ENCODE measurements around the gene ARRDC2.

Gene ARRDC2

DNA sequence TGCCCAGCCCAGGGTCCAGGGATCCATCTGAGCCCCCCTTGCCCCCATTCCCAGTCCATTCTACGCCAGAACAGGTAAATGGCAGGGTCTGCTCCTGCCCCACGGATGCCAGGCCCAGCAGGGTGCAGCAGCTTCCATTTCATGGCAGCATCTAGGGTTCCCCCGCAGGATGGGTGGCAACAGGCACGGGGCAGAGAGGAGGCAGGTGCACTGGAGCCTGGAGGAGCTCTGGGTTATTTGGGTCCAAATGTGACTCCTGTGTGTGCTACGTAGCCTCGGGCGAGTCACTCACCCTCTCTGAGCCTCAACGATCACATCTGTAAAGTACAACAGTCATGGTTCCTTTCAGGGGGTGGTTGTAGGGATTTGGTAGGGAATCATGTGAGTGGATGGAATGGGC is 51.3 kb downstream of the ARRDC2 start:
- no peak for TF ChIP-seq NFIC (IDR thresholded peaks at IDR 0.05)
- no peak for TF ChIP-seq TAF1 (IDR thresholded peaks at IDR 0.05; ENCODE audit: low read depth)
- TF ChIP-seq RAD21 (IDR thresholded peaks at IDR 0.05; ENCODE audit: low read depth): no peak
- no peak for TF ChIP-seq TCF12 (IDR thresholded peaks at IDR 0.05; ENCODE audit: low read depth)
- TF ChIP-seq YY1 (IDR thresholded peaks at IDR 0.05; ENCODE audit: low read depth): no peak
- TF ChIP-seq ZBTB7A (IDR thresholded peaks at IDR 0.05; ENCODE audit: low read depth): no peak
- no peak for TF ChIP-seq USF1 (IDR thresholded peaks at IDR 0.05)
- no peak for TF ChIP-seq MAX (IDR thresholded peaks at IDR 0.05)
- TF ChIP-seq TEAD4 (IDR thresholded peaks at IDR 0.05): no peak
- no peak for TF ChIP-seq CREB1 (IDR thresholded peaks at IDR 0.05; ENCODE audit: low read depth)
- no peak for TF ChIP-seq EP300 (IDR thresholded peaks at IDR 0.05; ENCODE audit: borderline replicate concordance)

- no peak for TF ChIP-seq RAD21 (IDR thresholded peaks at IDR 0.05; ENCODE audit: low read depth)
- TF ChIP-seq CREB1 (IDR thresholded peaks at IDR 0.05; ENCODE audit: low read depth): no peak
- no peak for TF ChIP-seq FOXM1 (IDR thresholded peaks at IDR 0.05; ENCODE audit: borderline replicate concordance, low read depth)
- TF ChIP-seq CEBPB (IDR thresholded peaks at IDR 0.05): no peak
- TF ChIP-seq TCF12 (IDR thresholded peaks at IDR 0.05; ENCODE audit: low read depth): no peak
- TF ChIP-seq TEAD4 (IDR thresholded peaks at IDR 0.05): no peak
- no peak for TF ChIP-seq REST (IDR thresholded peaks at IDR 0.05; ENCODE audit: low read depth)
- no peak for TF ChIP-seq EP300 (IDR thresholded peaks at IDR 0.05; ENCODE audit: borderline replicate concordance)
- no peak for TF ChIP-seq YY1 (IDR thresholded peaks at IDR 0.05; ENCODE audit: low read depth)
- TF ChIP-seq ZBTB7A (IDR thresholded peaks at IDR 0.05; ENCODE audit: low read depth): no peak
These were observed 51.9 kb downstream of the ARRDC2 start for GRCh38 chr19:18059902-18060301.

- TF ChIP-seq USF1 (IDR thresholded peaks at IDR 0.05) (peak; percentile 86), EGR1 (IDR thresholded peaks at IDR 0.05) (no peak), CREB1 (IDR thresholded peaks at IDR 0.05; ENCODE audit: low read depth) (no peak), FOXM1 (IDR thresholded peaks at IDR 0.05; ENCODE audit: borderline replicate concordance, low read depth) (no peak)
These were observed 52.5 kb downstream of the ARRDC2 start for GRCh38 chr19:18060472-18060871.

- TF ChIP-seq EGR1 (IDR thresholded peaks at IDR 0.05) (peak; percentile 28; the same call in 1 of the 2 replicates), FOXM1 (IDR thresholded peaks at IDR 0.05; ENCODE audit: borderline replicate concordance, low read depth) (no peak), ZBTB7A (IDR thresholded peaks at IDR 0.05; ENCODE audit: low read depth) (no peak), CREB1 (IDR thresholded peaks at IDR 0.05; ENCODE audit: low read depth) (no peak)
These were observed 54.1 kb downstream of the ARRDC2 start for GRCh38 chr19:18062028-18062427.

DNA sequence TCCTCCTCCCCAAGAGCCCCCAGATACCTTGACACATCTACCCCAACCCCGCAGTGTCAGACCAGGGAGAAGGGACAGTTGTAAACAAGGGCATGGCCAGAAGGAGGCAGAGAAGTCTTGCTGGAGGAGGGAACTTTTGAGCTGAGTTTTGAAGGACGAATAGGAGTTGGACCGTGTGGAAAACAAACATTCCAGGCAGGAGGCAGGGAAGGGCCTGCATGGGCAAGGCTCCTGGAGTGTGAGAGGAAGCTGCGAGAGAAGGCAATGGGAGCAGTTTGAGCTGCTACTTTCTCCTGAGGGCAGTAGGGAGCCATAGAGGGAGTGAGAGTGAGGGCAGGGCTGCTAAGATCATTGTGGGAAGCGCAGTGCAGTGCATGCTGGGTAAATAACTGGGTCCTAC is 55.5 kb downstream of the ARRDC2 start:
- TF ChIP-seq USF1 (IDR thresholded peaks at IDR 0.05): no peak
- no peak for TF ChIP-seq TCF12 (IDR thresholded peaks at IDR 0.05; ENCODE audit: low read depth)
- no peak for TF ChIP-seq CREB1 (IDR thresholded peaks at IDR 0.05; ENCODE audit: low read depth)
- TF ChIP-seq RAD21 (IDR thresholded peaks at IDR 0.05; ENCODE audit: low read depth): no peak
- TF ChIP-seq ZBTB7A (IDR thresholded peaks at IDR 0.05; ENCODE audit: low read depth): no peak
- no peak for TF ChIP-seq NFIC (IDR thresholded peaks at IDR 0.05)
- no peak for TF ChIP-seq CEBPB (IDR thresholded peaks at IDR 0.05)

Data from Ishikawa (cell line).